Esophagus mucosa (tissue), 1 donor: Measurements from ENCODE around the gene ADAM21. TPM values are rescaled to one million over a fixed set of nuclear protein-coding genes. Genes with fewer than 3 reads are reported as not detected.
A peak's percentile ranks its signal among the peaks of the same experiment; 100 is the strongest.
"Not testable (repeated sequence)": the region's sequence is repeated elsewhere in the genome, so short reads cannot be mapped to it uniquely, and the experiment has no call there.

Source experiments
- ATAC-seq: fragments of 200-7000 bp; cut with Tn5 transposase; one replicate; pipeline ENCODE4 v1.9.1; 2020
- total RNA-seq: library from RNA; stranded (reverse); gene quantifications from one replicate; pipeline ENCODE4 v1.2.4, GENCODE V29; 2023
- donor health status: DM: yes; HTN: yes; CAD: no.

Gene ADAM21
- total RNA-seq, result not detected

DNA sequence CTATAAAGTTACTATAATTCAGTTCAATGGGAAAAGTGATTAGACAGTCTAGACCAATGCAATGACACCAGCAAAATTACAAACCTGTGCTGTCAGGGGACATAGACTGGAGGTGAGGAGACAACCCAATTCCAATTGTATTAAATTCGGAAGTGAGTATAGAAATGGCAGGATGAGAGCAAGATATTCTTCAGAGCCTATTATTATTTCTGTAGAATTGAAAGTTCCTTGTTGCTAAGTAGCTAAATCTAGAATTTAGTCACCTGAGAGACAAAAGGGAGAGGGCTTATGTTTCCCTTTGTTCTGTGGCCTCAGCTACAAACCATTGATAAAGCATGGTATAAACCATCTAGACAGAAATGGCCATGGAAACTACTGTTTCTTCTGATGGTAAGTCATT lies at the start of gene ADAM21:
Gene ADAM21, plus strand, starts transcription at position 301 of the 400 bp plus-strand sequence. CDS start 5,326 bp downstream, outside the sequence.
- no peak for ATAC-seq

DNA sequence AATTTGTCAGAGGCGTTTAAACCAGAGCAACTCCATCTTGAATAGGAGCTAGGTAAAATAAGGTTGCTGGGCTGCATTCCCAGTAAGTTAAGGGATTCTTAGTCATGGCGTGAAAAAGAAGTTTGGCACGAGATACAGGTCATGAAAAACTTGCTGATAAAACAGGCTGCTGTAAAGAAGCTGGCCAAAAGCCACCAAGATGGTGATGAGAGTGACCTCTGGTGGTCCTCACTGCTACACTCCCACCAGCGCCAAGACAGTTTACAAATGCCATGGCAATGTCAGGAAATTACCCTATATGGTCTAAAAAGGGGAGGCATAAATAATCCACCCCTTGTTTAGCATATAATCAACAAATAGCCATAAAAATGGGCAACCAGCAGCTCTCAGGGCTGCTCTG lies 48.6 kb upstream of the ADAM21 start:
- peak; percentile 32 for ATAC-seq

GRCh38 chr14:70406216-70406615 lies 45.8 kb upstream of the ADAM21 start:
- not testable (repeated sequence) for ATAC-seq

- no peak for ATAC-seq
Observed at GRCh38 chr14:70407621-70408020, 44.4 kb upstream of the ADAM21 start.

DNA sequence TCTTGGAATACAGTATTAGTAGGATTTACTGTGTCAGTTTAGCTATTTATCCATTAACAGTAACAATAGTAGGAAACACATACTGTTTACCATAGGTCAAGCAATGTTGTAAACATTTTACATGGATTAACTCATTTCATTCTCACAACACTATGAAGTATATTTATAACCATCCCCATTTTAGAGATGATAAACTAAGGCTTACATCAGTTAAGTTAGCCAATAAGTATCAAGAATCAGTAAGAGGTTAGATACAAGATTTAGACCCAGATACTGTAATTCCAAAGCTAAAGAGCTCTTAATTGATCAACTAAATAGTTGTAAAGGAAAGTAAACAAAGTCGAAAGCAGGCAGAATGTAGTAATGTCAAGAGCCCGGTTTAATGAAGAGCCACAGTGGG lies 36.2 kb upstream of the ADAM21 start:
- ATAC-seq, result no peak

- no peak for ATAC-seq
Observed at GRCh38 chr14:70416338-70416724, 35.6 kb upstream of the ADAM21 start.

- peak; percentile 95 for ATAC-seq
Observed at GRCh38 chr14:70416725-70417349, 35.1 kb upstream of the ADAM21 start, which contains the start of gene SYNJ2BP. Gene SYNJ2BP, minus strand, starts transcription at chr14:70417090. Its CDS starts 127 bp downstream, at chr14:70416963.

GRCh38 chr14:70419270-70419931 lies 32.6 kb upstream of the ADAM21 start:
- not testable (repeated sequence) for ATAC-seq

- no peak for ATAC-seq
Observed at GRCh38 chr14:70422538-70422937, 29.4 kb upstream of the ADAM21 start.

- ATAC-seq, result no peak
Observed at GRCh38 chr14:70425354-70425753, 26.6 kb upstream of the ADAM21 start.

- ATAC-seq, result not testable (repeated sequence)
Observed at GRCh38 chr14:70426555-70426954, 25.4 kb upstream of the ADAM21 start.

DNA sequence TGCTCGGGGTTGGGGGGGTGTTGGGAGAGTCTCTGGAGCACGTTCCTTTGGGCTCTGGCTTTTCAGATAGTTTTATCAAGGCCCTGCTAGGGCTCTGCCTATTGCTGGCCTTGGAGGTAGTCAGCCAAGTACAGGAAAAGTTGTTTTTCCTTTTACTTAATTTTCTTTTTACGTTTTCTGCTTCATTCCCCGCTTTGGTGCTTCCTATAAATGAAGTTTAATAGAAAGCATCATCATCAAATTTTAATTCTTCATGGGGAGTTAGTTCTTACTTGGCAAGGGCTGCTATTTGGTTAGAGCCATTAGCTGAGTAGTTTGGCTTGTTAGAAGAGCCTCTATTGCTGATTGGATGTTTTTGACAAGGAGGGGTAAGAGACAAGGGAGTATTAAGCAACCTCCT lies 15.1 kb upstream of the ADAM21 start:
- ATAC-seq, result no peak

GRCh38 chr14:70441641-70442040 lies 10.3 kb upstream of the ADAM21 start:
- no peak for ATAC-seq

DNA sequence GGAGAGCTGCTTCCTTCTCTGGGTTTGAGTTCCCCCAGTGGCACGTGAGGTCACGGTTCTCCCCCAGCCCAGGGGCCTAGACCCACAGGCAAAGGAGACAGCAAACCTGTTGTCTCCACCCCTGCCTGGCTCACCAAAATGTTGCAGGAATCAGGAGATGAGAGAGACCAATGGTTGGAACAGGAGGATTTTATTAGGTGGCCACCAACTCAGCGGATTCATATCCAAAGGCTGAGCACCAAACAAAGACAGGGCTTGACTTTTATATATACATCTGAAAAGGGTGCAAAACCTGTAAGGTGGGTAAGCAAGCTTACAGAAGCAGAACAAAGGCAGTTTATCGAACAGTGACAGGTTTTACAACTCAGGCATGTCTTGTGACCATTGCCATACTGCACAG lies 9.2 kb upstream of the ADAM21 start:
- no peak for ATAC-seq

DNA sequence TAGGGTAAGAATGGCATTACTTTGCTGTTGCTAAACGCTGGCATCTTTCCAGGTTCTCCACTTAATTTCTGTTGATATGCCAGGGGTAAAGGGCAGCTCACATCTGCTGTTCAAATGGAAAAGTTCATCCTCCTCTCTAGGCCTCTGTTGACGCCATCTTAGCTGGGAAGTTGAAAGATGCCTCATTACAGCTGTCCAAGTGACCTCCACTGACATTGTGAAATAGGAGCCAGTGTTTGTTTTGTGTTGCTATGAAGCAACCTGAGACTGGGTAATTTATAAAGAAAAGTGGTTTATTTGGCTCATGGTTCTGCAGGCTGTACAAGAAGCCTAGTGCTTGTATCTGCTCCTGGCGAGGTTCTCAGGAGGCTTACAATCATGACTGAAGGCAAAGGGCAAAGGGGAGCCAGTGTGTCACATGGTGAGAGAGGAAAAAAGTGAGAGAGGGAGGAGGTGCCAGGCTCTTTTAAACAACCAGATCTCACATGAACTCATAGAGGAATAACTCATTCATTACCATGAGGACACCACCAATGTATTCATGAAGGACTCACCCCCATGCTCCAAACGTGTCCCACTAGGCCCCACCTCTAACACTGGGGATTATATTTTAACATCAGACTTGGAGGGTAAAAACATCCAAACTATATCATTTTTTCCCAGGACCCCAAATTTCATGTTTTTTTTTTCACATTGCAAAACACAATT lies 3.2 kb upstream of the ADAM21 start:
- no peak for ATAC-seq

- no peak for ATAC-seq
Observed at GRCh38 chr14:70454731-70455130, 2.8 kb downstream of the ADAM21 start.

DNA sequence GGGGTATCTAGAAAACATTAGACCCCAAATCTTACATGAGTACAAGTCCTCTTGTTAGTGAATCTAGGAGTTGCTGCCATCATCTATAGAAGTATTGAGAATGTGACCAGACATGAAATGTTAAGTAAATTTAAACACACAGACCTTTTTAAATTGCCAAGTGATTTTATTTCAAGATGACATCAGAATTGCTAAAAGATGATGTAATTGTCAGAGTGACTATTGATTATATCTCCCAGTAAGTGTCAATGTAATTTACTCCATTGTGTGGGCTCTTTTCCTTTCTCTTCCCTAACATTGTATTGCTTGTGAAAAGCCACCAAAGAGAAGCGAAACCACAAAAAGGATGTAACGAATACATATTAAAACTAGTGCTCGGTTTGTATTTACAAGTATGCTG lies 16.8 kb downstream of the ADAM21 start:
- ATAC-seq, result no peak

GRCh38 chr14:70470863-70471563 lies 19.0 kb downstream of the ADAM21 start:
- ATAC-seq, result not testable (repeated sequence)

GRCh38 chr14:70472253-70473159 lies 20.5 kb downstream of the ADAM21 start:
- ATAC-seq, result no peak

- no peak for ATAC-seq
Observed at GRCh38 chr14:70473825-70474224, 21.9 kb downstream of the ADAM21 start.

DNA sequence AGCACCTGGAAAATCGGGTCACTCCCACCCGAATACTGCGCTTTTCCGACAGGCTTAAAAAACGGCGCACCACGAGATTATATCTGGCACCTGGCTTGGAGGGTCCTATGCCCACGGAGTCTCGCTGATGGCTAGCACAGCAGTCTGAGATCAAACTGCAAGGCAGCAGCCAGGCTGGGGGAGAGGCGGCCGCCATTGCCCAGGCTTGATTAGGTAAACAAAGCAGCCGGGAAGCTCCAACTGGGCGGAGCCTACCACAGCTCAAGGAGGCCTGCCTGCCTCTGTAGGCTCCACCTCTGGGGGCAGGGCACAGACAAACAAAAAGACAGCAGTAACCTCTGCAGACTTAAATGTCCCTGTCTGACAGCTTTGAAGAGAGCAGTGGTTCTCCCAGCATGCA lies 23.5 kb downstream of the ADAM21 start:
- ATAC-seq, result not testable (repeated sequence)
